ENCODE results near the gene TIMM8A.

DNA sequence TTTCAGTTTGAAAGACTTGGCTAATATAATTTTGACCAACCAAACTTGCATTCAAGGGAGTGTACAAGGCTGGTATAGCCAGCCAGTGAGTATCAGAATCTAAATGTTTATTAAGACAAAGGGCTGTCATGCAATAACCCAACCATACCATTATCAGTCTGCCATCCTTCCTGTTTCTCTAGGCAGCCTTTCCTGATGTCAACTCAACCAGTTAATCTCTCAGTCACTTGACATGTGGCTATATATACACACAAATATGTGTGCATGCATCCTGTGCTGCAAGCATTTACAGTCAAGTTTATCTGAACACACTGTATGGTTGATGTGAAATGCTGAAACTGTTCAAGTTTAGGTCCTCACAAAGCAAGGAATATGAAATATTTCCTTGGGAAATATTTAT, 20.3 kb upstream of the TIMM8A start:
- TF ChIP-seq POLR2A (IDR thresholded peaks at IDR 0.05) (no peak), POLR2AphosphoS5 (IDR thresholded peaks at IDR 0.05; ENCODE audit: insufficient read depth in 1 of 2, low read depth in 1 of 2) (no peak)
- TF ChIP-seq, protein P1, sequence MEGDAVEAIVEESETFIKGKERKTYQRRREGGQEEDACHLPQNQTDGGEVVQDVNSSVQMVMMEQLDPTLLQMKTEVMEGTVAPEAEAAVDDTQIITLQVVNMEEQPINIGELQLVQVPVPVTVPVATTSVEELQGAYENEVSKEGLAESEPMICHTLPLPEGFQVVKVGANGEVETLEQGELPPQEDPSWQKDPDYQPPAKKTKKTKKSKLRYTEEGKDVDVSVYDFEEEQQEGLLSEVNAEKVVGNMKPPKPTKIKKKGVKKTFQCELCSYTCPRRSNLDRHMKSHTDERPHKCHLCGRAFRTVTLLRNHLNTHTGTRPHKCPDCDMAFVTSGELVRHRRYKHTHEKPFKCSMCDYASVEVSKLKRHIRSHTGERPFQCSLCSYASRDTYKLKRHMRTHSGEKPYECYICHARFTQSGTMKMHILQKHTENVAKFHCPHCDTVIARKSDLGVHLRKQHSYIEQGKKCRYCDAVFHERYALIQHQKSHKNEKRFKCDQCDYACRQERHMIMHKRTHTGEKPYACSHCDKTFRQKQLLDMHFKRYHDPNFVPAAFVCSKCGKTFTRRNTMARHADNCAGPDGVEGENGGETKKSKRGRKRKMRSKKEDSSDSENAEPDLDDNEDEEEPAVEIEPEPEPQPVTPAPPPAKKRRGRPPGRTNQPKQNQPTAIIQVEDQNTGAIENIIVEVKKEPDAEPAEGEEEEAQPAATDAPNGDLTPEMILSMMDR (IDR thresholded peaks at IDR 0.05), result no peak

Data from vagina (tissue), 2 donors.